H9 (cell line): ENCODE results near the gene LRFN3. TPM values are rescaled to one million over a fixed set of nuclear protein-coding genes. Genes with fewer than 3 reads are reported as not detected.

ENCODE experiments used
- DNase-seq: peaks from one replicate; pipeline ENCODE4 v3.0.0-alpha.2; 2017
- H2AFZ ChIP-seq: one replicate; pipeline ENCODE4 v1.6.1; 2013; ENCODE audit warnings: mild to moderate bottlenecking, low read length, control low read depth, moderate library complexity
- H2AK5ac ChIP-seq: 2 replicates; pipeline ENCODE4 v1.6.1; 2013; ENCODE audit warnings: low read length, control low read depth, mixed read lengths; ENCODE audit not compliant: insufficient read length
- H2BK120ac ChIP-seq: one replicate; pipeline ENCODE4 v1.6.1; 2013; ENCODE audit warnings: low read depth, mild to moderate bottlenecking, low read length, control low read depth, inconsistent platforms; ENCODE audit not compliant: poor library complexity, severe bottlenecking
- H2BK12ac ChIP-seq: 2 replicates; pipeline ENCODE4 v1.6.1; 2013; ENCODE audit warnings: low read length, control low read depth, mixed read lengths, low read depth; ENCODE audit not compliant: insufficient read length
- H2BK15ac ChIP-seq: 2 replicates; pipeline ENCODE4 v1.6.1; 2013; ENCODE audit warnings: low read depth, low read length, control low read depth
- H2BK20ac ChIP-seq: one replicate; pipeline ENCODE4 v1.6.1; 2013; ENCODE audit warnings: low read depth, mild to moderate bottlenecking, low read length, control low read depth, inconsistent platforms; ENCODE audit not compliant: poor library complexity, severe bottlenecking
- H2BK5ac ChIP-seq: 2 replicates; pipeline ENCODE4 v1.6.1; 2013; ENCODE audit warnings: low read length, control low read depth, mixed read lengths; ENCODE audit not compliant: insufficient read length
- H3K14ac ChIP-seq: 2 replicates; pipeline ENCODE4 v1.6.1; 2013; ENCODE audit warnings: low read length, control low read depth; ENCODE audit not compliant: insufficient read depth
- H3K18ac ChIP-seq: 2 replicates; pipeline ENCODE4 v1.6.1; 2013; ENCODE audit warnings: low read depth, mild to moderate bottlenecking, mixed read lengths, low read length, control low read depth; ENCODE audit not compliant: insufficient read length
- H3K23ac ChIP-seq: 2 replicates; pipeline ENCODE4 v1.6.1; 2013; ENCODE audit warnings: low read length, control low read depth, mixed read lengths, low read depth; ENCODE audit not compliant: insufficient read length
- H3K23me2 ChIP-seq: 2 replicates; pipeline ENCODE4 v1.6.1; 2013; ENCODE audit warnings: low read depth, mild to moderate bottlenecking, mixed read lengths, low read length, control low read depth; ENCODE audit not compliant: insufficient read length, poor library complexity, severe bottlenecking
- H3K27ac ChIP-seq: 2 replicates; pipeline ENCODE4 v1.5.1; 2013; ENCODE audit warnings: low read length, control low read depth, mixed read lengths, low read depth; ENCODE audit not compliant: insufficient read length
- H3K27me3 ChIP-seq: 2 replicates; pipeline ENCODE4 v1.6.1; 2013; ENCODE audit warnings: low read length, control low read depth, inconsistent platforms; ENCODE audit not compliant: insufficient read depth
- H3K4ac ChIP-seq: 2 replicates; pipeline ENCODE4 v1.6.1; 2013; ENCODE audit warnings: low read depth, mild to moderate bottlenecking, control low read depth, inconsistent platforms, low read length, moderate library complexity
- H3K4me1 ChIP-seq: 2 replicates; pipeline ENCODE4 v1.6.1; 2013; ENCODE audit warnings: low read length, control low read depth, inconsistent platforms; ENCODE audit not compliant: insufficient read depth
- H3K4me2 ChIP-seq: 2 replicates; pipeline ENCODE4 v1.6.1; 2013; ENCODE audit warnings: low read length, control low read depth, mixed read lengths; ENCODE audit not compliant: insufficient read length, insufficient read depth
- H3K56ac ChIP-seq: 2 replicates; pipeline ENCODE4 v1.6.1; 2013; ENCODE audit warnings: low read depth, mild to moderate bottlenecking, mixed read lengths, low read length, control low read depth; ENCODE audit not compliant: insufficient read length
- H3K79me1 ChIP-seq: 2 replicates; pipeline ENCODE4 v1.6.1; 2013; ENCODE audit warnings: low read depth, mild to moderate bottlenecking, moderate library complexity, low read length, control low read depth, inconsistent platforms; ENCODE audit not compliant: insufficient read depth, poor library complexity, severe bottlenecking
- H3K79me2 ChIP-seq: 2 replicates; pipeline ENCODE4 v1.6.1; 2013; ENCODE audit warnings: low read length, control low read depth, inconsistent platforms; ENCODE audit not compliant: insufficient read depth
- H3K9ac ChIP-seq: 2 replicates; pipeline ENCODE4 v1.6.1; 2013; ENCODE audit warnings: low read length, control low read depth, mixed read lengths; ENCODE audit not compliant: insufficient read length; ENCODE audit errors: extremely low read depth
- H3K9me3 ChIP-seq: one replicate; pipeline ENCODE4 v1.6.1; 2013; ENCODE audit warnings: low read depth, low read length, inconsistent platforms; ENCODE audit not compliant: control insufficient read depth
- H3T11ph ChIP-seq: one replicate; pipeline ENCODE4 v1.6.1; 2013; ENCODE audit warnings: mild to moderate bottlenecking, low read length, control low read depth, inconsistent platforms
- H4K20me1 ChIP-seq: one replicate; pipeline ENCODE4 v1.6.1; 2013; ENCODE audit not compliant: control insufficient read depth, insufficient read length, insufficient read depth
- H4K5ac ChIP-seq: 2 replicates; pipeline ENCODE4 v1.6.1; 2013; ENCODE audit warnings: low read depth, mild to moderate bottlenecking, mixed read lengths, low read length, control low read depth; ENCODE audit not compliant: insufficient read length
- H4K8ac ChIP-seq: replicated peaks from 2 replicates; pipeline ENCODE4 v1.6.1; 2013; ENCODE audit warnings: low read length, control low read depth, mixed read lengths, low read depth; ENCODE audit not compliant: insufficient read length
- H4K91ac ChIP-seq: 2 replicates; pipeline ENCODE4 v1.6.1; 2013; ENCODE audit warnings: low read depth, mild to moderate bottlenecking, moderate library complexity, mixed read lengths, low read length, control low read depth; ENCODE audit not compliant: insufficient read length
- H3K27ac Mint-ChIP-seq, 3 experiments: 2 replicates in 2 of 3; 3 replicates in 1 of 3; pipeline ENCODE4 v1.8.0; 2020 to 2021; ENCODE audit warnings: mixed read lengths in 3 of 3, mild to moderate bottlenecking in 1 of 3, moderate library complexity in 1 of 3
- H3K27me3 Mint-ChIP-seq: 2 replicates; pipeline ENCODE4 v1.8.0; 2021; ENCODE audit warnings: low read depth, mild to moderate bottlenecking, moderate library complexity, mixed read lengths
- H3K36me3 Mint-ChIP-seq, 3 experiments: 2 replicates in 2 of 3; 3 replicates in 1 of 3; pipeline ENCODE4 v1.8.0; 2020 to 2021; ENCODE audit warnings: low read depth in 3 of 3, mixed read lengths in 3 of 3; ENCODE audit not compliant: insufficient read depth in 1 of 3
- H3K4me1 Mint-ChIP-seq, 2 experiments: 2 replicates each; pipeline ENCODE4 v1.8.0; 2020; ENCODE audit warnings: mixed read lengths in 2 of 2
- H3K4me3 Mint-ChIP-seq, 2 experiments: 2 replicates in 1 of 2; 3 replicates in 1 of 2; pipeline ENCODE4 v1.8.0; 2020 to 2021; ENCODE audit warnings: mild to moderate bottlenecking in 2 of 2, mixed read lengths in 2 of 2, moderate library complexity in 1 of 2
- H3K9me3 Mint-ChIP-seq, 2 experiments: 2 replicates in 1 of 2; 3 replicates in 1 of 2; pipeline ENCODE4 v1.8.0; 2020; ENCODE audit warnings: mild to moderate bottlenecking in 2 of 2, mixed read lengths in 2 of 2, moderate library complexity in 1 of 2
- WGBS: extraction: QIAGEN DNeasy Blood & Tissue Kit; methylation state at CpG from one replicate; pipeline ENCODE4 v1.1.7; 2013; ENCODE audit warnings: missing lambda C conversion rate, low lambda C conversion rate, mixed read lengths; ENCODE audit not compliant: insufficient read length; ENCODE audit errors: extremely low coverage; 5-methylcytosine and 5-hydroxymethylcytosine counted together
- total RNA-seq: library from RNA; stranded (reverse); gene quantifications from 2 replicates; pipeline ENCODE4 v1.2.1, GENCODE V29; 2021
- TF ChIP-seq, protein P1 (sequence below): fragments of 200-600 bp; sonication (generic); conservative IDR thresholded peaks from 3 replicates; pipeline ENCODE4 v1.8.0; 2021; ENCODE audit warnings: antibody characterized with exemption, mild to moderate bottlenecking

Gene LRFN3
- total RNA-seq, 1 experiment from 2014 or later: 20.5 TPM

DNA sequence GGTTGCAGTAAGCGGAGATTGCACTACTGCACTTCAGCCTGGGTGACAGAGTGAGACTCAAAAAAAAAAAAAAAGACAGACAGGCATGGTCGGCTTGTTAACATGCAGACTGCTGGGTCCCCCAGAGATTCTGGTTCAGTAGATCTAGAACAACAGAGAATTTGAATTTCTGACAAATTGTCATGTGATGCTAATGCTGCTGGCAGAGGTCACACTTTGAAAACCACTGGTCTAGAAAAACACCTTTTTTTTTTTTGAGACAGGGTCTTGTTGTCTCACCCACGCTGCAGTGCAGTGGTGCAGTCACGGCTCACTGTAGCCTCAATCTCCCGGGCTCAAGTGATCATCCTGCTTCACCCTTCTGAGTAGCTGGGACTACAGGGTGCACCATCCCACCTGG, 7.7 kb upstream of the LRFN3 start:
- H3K14ac ChIP-seq: no peak overlapping the region
- H4K8ac ChIP-seq: no peak overlapping the region
- no peak overlapping the region for H2BK5ac ChIP-seq
- no peak overlapping the region for H2AFZ ChIP-seq
- H2BK120ac ChIP-seq: no peak overlapping the region
- no peaks in the 10 kb centered on the region for H3K79me2 ChIP-seq
- H3K9me3 ChIP-seq: no peaks in the 10 kb centered on the region
- no peak for DNase-seq
- H3K56ac ChIP-seq: no peak overlapping the region
- no peak overlapping the region for H2BK12ac ChIP-seq
- H4K5ac ChIP-seq: no peak overlapping the region
- H3K9me3 Mint-ChIP-seq: peaks cover 13% of the 10 kb centered on the region in 2 experiments; a peak in 4 of 5 replicates
- no peak overlapping the region for H3K4ac ChIP-seq
- no peaks in the 10 kb centered on the region for H3K4me1 ChIP-seq
- H3K79me1 ChIP-seq: no peaks in the 10 kb centered on the region
- TF ChIP-seq, protein P1, sequence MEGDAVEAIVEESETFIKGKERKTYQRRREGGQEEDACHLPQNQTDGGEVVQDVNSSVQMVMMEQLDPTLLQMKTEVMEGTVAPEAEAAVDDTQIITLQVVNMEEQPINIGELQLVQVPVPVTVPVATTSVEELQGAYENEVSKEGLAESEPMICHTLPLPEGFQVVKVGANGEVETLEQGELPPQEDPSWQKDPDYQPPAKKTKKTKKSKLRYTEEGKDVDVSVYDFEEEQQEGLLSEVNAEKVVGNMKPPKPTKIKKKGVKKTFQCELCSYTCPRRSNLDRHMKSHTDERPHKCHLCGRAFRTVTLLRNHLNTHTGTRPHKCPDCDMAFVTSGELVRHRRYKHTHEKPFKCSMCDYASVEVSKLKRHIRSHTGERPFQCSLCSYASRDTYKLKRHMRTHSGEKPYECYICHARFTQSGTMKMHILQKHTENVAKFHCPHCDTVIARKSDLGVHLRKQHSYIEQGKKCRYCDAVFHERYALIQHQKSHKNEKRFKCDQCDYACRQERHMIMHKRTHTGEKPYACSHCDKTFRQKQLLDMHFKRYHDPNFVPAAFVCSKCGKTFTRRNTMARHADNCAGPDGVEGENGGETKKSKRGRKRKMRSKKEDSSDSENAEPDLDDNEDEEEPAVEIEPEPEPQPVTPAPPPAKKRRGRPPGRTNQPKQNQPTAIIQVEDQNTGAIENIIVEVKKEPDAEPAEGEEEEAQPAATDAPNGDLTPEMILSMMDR: no peak
- H2AK5ac ChIP-seq: no peak overlapping the region
- peaks cover 5% of the 10 kb centered on the region for H3K27me3 Mint-ChIP-seq
- no peaks in the 10 kb centered on the region for H3K23me2 ChIP-seq
- no peaks in the 10 kb centered on the region for H4K20me1 ChIP-seq
- no peaks in the 10 kb centered on the region for H3K27me3 ChIP-seq
- peaks cover 0 to 8% (median 3%) of the 10 kb centered on the region in 3 experiments; a peak in 2 of 7 replicates for H3K36me3 Mint-ChIP-seq
- H2BK20ac ChIP-seq: no peak overlapping the region
- peaks cover 20 to 28% of the 10 kb centered on the region in 2 experiments for H3K4me1 Mint-ChIP-seq
- no peak overlapping the region; the same call in 1 of the 2 replicates for H2BK15ac ChIP-seq
- H3K23ac ChIP-seq: no peak overlapping the region
- H3K18ac ChIP-seq: no peak overlapping the region
- no peak overlapping the region for H3K9ac ChIP-seq
- H4K91ac ChIP-seq: no peak overlapping the region
- WGBS: no CpG with 5 or more reads among the region's 5 CpGs
- H3K4me3 Mint-ChIP-seq: no peak overlapping the region
- no peak overlapping the region for H3T11ph ChIP-seq
- no peak overlapping the region for H3K4me2 ChIP-seq
- H3K27ac ChIP-seq: no peak overlapping the region
- H3K27ac Mint-ChIP-seq: no peak overlapping the region
